ENCODE measurements around the gene SLC45A1. TPM values are rescaled to one million over a fixed set of nuclear protein-coding genes. Genes with fewer than 3 reads are reported as not detected.

Gene SLC45A1
- total RNA-seq, 1 experiment from 2014 or later = not detected

DNA sequence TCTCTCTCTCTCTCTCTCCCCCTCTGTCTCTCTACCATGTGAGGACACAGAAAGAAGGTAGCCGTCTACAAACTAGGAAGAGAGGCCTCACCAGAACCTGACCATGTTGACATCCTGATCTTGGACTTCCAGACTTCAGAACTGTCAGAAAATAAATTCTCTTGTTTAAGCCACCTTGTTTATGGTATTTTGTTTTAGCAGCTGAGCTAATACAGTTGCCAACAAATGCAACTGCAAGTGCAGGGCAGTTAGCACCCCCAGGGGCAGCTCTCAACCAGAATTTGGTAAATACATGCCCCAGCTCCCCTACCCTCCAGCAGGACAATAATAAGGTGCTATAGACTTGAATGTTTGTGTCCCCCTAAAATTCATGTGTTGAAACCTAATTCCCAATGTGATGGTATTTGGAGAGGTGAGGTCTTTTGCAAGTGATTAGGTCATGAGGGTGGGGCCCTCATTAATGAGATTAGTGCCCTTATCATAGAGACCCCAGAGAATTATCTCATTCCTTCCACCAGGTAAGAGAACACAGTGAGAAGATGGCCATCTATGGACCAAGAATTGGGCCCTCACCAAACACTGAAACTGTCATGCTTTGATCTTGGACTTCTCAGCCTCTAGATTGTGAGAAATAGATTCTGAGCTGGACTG, 6.7 kb upstream of the SLC45A1 start:
- DNase-seq (ENCODE audit: low read depth) = no peak

DNA sequence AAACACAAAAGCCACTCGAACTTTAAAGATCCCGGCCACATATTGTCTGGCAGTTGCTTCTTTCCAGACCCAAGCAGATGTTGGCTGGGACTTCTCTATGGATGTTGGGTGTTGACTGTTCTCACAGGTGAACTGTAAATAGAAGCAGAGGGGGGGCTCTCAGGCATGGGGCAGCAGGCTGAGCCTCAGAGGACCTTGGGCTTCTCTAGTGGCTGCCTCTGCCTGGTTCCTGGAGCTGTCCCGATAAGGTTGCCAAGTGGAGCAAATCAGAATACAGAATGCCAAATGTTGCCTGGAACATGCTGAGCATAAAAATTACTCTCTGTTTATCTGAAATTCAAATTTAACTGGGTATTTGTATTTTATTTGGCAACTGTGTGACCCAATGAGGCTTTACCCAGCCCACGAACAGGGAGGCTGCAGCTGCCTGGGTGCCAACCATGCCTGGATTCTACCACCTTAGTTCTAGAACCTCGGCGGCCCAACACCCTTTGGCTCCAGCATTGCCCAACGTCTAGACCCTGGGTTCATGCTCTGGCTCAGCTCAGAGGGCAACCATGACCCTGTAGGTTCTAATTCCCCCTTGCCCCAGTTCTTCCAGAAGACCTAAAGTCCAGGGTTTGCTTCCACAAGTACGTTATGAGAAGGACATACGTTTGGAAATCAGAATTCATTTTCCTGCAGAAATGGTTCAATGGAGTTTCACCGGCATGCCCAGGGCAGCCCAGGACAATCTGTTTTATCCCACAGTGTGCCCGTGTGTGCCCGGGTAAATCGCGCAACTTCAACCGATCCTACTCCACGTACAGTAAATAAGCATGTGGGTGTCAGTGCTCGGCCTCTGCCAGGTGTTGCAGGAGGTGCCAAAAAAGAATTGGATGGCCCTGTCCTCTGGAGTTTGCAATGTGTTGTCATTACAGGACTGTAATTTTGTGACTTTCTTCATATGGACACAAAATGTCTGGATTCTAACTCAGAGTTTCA, 5.4 kb upstream of the SLC45A1 start:
- DNase-seq (ENCODE audit: low read depth) = no peak

DNA sequence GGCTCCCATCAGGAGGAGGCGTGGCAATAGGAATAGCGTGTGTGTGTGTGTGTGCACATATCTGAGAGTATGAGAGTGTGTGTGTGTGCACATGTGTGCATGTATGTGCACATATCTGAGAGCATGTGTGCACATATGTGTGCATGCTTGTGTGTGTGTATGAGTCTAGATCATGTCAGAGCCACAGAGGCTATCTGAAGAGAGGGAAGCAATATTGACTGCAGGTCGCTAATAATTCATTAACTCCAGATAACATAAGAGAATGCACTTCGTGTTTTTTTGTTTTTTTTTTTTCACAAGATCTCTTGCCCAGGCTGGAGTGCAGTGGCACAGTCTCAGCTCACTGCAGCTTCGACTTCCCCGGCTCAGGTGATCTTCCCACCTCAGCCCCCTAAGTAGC, 4.7 kb upstream of the SLC45A1 start:
- DNase-seq (ENCODE audit: low read depth) = no peak

DNA sequence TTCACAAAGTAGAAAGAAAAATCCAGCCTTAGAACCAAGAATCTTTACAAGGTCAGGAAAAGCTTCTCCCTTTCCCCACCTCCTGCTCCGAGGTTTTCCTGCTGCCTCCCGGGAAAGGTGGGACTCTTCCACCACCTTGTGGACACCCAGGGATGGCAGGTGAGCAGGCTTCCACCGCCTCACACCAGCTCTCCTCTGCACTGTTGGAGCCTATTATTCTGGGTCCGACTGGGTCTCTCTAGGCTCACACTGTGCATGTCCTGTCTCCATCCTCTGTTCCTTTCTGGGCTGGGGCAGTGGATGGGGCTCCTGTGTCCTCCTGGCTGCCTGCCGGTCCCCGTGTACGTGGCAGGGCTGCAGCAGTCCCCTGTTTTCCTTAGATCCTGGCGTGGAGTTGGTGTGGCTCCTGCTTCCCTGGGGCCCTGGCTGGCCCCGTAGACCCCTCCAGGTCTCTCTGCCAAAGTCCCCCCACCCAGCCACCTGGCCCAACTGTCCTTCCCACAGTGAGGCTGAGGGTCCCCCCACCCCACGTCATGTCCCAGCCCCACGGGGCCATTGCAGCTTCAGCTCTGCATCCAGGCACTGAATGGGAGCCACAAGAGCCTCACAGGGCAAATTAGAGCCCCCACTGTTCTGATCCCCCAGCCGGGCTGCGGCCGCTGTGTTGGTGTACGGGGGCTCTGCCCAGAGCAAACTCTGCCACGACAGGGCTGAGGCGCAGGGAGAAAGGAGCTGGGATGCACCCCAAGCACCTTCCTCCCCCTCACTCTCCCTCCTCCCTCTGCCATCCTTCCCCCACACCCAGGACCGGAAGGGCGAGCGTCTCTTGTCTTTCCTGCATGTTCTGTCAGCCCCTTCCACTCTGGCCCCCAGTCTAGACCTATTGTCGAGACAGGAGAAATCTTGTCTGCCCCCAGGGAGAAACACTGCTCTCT, 3.3 kb upstream of the SLC45A1 start:
- peak; percentile 82 for DNase-seq (ENCODE audit: low read depth)

DNA sequence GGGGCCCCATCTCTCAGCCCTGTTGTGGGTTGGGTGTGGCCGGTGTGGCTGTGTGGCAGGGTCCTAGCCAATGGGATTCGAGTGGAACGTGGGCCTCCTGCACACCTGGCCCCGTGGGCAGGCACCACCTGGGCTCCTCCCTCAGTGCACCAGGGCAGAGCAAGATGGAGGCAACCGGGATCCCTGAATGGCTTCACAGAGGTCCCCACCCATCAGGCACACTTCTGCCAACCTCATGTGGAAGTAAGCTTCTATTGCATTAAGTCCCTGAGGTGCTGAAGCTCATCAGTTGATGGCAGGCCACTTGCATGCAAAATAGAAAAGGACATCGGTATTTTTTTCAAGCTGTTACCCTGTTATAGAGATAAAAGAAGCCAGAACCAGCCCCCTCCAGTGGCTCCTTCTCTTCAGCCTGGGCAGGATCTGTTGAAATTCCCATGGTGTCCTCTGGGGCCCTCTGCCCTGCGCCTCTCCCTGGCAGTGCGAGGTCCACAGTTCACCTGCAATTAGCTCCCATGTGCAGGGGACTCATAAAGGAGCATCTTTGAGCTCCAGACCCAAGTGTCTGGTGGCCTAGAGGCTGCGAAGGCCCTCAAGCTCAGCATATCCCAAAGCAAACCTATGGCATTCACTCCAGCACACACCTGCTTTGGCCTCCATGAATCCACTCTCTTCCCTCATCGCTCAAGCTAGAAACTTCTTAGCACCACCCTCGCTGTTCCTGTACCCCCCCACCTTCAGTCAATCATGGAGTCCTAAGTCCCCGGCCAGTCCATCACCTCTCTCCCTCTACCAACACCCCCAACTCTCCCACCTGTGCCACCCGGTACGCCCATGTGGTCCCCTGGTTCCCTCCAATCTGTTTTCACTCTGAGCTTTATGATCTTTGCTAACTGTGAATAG, 2.1 kb upstream of the SLC45A1 start:
- DNase-seq (ENCODE audit: low read depth) = no peak

DNA sequence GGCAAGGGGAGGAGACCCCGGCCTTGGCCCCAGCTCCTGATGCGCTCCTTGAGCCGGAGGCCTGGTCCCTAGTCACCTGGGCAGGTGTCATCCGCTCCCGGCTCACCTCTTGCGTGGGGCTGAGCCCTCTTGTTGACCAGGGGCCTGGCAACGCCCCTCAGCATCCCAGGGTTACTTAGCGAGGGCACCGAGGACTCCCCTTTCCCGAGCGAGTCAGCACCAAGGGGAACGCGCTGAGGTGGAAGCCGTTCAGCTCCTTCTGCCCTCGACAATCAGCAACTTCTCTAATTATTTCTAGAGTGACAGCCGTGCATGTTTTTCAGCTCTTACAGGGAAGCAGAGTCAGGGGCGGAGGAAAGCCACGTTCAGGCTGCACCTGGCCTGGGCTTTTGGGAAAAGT, 522 bp downstream of the SLC45A1 start:
- no peak for DNase-seq (ENCODE audit: low read depth)

DNA sequence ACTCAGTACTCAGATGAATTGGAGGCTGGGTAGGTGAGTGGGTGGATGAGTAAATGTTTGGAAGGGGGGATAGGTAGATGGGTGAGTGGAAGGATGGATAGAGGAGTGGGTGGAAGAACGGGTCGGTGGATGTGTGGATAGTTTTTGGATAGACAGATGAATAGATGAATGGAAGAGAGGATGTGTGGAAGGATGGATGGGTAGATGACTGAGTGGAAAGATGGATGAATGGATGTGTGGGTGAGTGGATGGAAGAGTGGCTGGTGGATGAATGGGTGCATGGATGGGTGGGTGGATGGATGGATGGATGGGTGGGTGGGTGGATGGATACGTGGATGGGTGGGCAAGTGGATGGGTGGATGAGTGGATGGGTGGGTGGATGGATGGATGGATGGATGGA, 3.7 kb downstream of the SLC45A1 start:
- no peak for DNase-seq (ENCODE audit: low read depth)

DNA sequence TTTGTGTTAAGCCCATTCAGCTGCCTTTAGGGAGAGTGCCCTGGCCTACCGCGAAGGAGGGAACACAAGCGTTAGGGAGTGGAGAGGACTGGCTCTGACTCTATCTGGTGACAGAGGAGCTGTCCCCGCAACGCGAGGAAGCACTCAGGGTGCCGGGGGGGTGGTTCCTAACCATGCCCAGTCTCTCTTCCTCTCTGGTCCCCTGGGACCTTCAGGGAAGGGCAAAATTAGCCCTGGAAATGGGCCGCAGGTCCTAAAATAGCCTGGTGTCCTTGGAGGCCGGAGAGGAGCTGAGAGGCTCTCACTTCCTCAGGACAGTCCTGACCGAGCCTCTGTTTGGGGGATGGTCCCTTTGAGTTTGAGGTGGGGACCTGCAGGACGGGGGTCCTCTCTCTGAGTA, 5.8 kb downstream of the SLC45A1 start:
- no peak for DNase-seq (ENCODE audit: low read depth)

DNA sequence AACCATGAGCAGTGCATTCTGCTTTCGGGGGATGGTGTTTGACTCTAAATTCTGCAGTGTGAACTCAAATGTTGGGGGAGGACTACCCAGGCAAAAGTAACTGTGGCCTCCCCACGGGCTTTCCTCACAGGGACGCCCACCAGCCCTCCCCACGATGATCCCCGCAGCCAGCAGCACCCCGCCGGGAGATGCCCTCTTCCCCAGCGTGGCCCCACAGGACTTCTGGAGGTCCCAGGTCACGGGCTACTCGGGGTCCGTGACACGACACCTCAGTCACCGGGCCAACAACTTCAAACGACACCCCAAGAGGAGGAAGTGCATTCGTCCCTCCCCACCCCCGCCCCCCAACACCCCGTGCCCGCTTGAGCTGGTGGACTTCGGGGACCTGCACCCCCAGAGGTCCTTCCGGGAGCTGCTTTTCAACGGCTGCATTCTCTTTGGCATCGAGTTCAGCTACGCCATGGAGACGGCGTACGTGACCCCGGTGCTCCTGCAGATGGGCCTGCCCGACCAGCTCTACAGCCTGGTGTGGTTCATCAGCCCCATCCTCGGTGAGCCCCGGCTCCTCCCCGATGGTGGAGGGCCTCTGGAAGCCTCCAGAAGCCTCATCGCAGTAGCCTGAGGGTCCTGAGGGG, 6.4 kb downstream of the SLC45A1 start:
- no peak for DNase-seq (ENCODE audit: low read depth)

DNA sequence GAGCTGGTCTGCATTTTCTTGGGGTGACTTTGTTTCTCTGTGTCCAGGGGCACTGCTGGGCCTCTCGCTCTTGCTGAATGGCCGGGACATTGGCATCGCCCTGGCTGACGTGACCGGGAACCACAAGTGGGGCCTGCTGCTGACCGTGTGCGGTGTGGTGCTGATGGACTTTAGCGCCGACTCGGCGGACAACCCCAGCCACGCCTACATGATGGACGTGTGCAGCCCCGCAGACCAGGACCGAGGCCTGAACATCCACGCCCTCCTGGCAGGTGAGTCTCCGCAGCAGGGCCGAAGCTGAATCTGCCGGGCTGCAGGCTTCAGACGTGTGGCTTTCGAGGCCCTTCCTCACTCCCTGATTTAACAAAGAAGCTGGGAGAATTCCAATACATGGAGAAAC, 7.9 kb downstream of the SLC45A1 start:
- DNase-seq (ENCODE audit: low read depth) = no peak

DNA sequence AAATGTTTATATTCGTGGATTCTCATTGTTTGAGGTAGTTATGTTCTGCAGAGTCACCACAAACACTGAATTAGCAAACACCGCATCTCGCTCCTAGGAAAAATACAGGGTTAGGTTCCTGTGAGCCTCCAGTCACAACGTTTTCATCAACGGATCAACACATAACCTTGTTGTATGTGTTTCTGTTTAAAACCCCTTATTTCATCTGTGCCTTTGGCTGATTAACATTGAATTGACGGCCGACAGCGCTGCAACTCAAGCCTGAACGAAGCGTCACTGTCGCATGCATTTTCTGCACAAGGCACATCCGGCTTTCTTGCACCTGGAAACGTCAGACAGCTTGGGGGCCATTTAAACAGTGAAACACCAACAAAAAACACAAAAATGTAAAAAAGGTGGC, 8.4 kb downstream of the SLC45A1 start:
- DNase-seq (ENCODE audit: low read depth) = no peak

DNA sequence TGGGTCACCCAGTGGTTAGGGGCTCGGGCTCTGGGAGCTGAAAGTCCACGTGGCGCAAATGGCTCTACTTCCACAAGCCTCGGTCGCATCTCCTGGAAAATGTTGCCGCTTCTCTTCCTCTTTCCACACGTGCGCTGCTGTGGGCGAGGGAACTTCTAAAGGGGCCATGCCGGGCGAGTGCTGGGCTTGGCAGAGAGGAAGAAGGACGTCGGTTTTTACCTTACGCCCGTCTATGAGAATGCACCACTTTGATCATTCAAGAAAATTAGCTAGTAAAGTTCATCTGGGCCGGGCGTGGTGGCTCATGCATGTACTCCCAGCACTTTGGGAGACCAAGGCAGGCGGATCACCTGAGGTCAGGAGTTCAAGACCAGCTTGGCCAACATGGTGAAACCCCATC, 10.4 kb downstream of the SLC45A1 start:
- DNase-seq (ENCODE audit: low read depth) = no peak

DNA sequence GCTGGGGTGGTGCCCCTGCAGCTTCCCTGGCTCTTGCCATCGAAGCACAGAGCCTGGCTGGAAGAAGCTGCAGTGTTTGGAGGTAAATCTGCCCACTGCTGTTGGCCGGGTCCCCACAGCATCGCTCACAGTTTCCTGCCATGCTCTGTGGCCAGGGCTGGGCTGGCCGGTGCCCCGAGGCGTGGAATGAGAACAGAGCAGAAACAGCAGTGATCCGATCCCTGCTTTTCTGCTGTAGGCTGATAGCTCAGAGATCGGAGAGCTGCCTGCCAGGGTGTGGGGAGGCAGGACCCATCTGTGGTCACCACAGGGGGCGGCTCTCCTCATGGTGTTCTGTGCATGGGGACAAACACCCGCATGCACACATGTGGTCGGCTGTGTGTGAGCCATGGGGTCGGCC, 11.5 kb downstream of the SLC45A1 start:
- DNase-seq (ENCODE audit: low read depth) = no peak

DNA sequence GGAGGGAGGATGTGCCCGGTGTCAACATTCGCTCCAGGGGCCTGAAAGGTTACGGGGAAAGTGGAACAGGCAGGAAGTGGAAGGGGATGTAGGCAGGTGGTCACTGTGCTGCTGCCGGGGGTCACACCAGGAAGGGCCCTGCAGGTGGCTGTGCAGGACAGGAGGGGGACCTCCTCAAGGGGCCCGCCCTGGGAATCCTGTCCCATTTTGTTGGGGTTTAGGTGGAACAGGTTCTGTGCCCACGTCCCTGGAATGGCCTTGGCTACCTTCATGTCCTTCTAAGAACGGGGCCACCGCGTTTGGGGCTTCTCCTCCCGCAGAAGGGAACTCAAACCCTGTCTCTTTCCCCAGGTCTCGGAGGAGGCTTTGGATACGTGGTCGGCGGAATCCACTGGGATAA, 11.9 kb downstream of the SLC45A1 start:
- DNase-seq (ENCODE audit: low read depth) = no peak

DNA sequence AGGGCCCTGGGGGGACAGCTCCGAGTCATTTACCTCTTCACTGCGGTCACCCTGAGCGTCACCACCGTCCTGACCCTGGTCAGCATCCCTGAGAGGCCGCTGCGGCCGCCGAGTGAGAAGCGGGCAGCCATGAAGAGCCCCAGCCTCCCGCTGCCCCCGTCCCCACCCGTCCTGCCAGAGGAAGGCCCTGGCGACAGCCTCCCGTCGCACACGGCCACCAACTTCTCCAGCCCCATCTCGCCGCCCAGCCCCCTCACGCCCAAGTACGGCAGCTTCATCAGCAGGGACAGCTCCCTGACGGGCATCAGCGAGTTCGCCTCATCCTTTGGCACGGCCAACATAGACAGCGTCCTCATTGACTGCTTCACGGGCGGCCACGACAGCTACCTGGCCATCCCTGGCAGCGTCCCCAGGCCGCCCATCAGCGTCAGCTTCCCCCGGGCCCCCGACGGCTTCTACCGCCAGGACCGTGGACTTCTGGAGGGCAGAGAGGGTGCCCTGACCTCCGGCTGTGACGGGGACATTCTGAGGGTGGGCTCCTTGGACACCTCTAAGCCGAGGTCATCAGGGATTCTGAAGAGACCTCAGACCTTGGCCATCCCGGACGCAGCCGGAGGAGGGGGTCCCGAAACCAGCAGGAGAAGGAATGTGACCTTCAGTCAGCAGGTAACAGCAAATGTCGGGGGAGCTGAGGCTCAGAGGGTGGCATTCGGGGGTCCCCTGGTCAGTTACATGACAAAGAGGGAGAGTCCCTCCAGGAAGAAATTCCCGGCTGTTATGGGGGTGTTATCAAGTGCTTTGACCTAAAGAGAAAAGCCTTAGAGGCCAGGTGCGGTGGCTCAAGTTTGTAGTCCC, 12.6 kb downstream of the SLC45A1 start:
- DNase-seq (ENCODE audit: low read depth) = no peak

DNA sequence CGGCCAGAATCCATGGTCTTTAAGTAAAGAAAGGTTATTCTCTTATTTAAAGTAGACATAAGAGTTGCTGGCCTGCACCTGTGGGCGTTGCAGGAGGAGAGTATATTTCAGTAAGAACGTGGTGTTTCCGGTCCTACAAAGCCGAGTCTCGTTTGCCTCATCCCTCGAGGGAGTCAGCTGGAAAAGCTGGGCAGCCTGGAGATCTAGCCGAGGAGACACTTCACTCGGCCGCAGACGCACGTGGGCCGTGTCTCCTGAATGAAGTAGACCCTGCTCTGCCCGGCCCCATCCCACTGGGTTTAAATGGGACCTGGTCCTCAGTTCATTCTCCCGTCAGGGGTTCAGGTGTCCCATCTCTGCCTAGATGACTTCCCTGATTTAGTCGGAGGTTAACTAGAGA, 14.9 kb downstream of the SLC45A1 start:
- DNase-seq (ENCODE audit: low read depth) = no peak

DNA sequence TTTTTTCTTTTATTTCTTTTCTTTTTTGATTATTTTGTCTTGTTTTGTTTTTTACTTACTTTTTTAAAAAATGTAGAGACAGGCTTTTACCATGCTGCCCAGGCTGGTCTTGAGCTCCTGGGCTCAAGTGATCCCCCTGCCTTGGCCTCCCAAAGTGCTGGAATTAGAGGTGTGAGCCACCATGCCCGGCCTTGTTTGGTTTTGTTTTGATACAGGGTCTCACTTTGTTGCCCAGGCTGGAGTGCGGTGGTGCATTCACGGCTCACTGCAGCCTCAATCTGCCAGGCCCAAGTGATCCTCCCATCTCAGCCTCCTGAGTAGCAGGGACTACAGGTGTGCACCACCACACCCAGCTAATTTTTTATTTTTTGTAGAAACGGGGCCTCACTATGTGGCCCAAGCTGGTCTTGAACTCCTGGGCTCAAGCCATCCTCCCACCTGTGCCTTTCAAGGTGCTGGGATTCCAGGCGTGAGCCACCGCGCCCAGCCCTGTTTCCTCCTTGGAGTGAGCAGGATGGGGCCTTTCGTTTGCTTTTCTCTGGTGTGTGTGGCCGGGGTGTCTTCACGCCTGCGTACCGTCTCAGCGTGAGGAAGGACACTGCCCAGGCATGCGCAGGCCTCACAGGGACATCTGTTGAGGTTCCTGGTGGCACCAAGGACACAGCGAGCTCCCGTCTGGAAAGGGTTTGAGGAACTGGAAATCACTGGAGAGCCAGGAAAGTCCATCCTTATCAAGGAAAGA, 15.5 kb downstream of the SLC45A1 start:
- no peak for DNase-seq (ENCODE audit: low read depth)

DNA sequence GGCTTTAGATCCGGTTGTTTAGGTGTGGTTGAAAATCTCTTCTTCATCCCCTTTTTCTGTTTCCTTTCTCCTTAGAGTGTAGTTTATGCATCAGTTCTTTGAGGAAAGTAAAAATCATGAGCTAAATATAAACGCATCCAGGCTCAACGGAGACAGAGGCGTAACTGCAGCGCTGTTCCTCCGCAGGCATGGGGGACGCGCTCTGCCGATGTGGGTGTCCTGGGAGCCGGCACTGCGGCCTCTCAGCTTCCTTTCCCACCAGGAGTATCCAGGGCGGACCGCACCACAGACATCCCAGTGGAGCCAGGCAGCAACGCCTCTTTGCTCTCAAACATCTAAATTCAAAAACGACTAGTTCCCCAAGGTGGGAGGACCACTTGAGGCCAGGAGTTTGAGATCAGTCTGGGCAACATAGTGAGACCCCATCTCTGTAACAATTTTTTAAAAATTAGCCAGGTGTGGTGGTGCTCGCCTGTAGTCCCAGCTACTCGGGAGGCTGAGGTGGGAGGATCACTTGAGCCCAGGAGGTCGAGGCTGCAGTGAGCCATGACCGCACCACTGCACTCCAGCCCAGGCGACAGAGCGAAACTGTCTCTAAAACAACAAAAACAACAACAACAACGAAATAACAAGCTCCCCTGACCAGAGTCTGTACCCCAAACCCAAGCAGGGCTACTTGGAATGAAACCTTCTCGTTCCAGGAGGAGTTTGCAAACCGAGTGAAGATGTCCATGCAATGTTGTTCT, 16.4 kb downstream of the SLC45A1 start:
- DNase-seq (ENCODE audit: low read depth) = no peak
